ENCODE data around the gene UNC5C.

UNC5C gene

DNA sequence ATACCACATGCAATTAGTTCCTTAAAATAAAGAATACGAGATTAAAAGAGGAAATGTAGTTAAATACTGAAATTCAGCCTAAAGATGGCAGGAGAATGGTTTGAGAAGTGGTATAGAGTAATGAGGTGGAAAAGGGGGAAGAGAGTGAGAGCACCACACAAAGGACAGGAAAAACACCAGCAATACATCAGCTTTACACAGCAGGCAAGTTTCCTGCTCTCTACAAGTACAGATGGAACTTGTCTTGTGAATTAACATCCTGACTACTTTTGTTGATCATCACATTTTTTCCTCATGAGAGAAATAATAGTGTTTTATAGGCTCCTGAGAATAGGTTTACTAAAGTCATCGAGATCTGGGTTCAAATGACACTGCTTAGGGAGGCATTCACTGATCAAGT is 2.9 kb upstream of the UNC5C start:
- H3K36me3 ChIP-seq (ENCODE audit: low read depth), result no peaks in the 10 kb centered on the region
- no peak overlapping the region for H3K27ac ChIP-seq (ENCODE audit: poor library complexity, severe bottlenecking)
- TF ChIP-seq, protein P1, sequence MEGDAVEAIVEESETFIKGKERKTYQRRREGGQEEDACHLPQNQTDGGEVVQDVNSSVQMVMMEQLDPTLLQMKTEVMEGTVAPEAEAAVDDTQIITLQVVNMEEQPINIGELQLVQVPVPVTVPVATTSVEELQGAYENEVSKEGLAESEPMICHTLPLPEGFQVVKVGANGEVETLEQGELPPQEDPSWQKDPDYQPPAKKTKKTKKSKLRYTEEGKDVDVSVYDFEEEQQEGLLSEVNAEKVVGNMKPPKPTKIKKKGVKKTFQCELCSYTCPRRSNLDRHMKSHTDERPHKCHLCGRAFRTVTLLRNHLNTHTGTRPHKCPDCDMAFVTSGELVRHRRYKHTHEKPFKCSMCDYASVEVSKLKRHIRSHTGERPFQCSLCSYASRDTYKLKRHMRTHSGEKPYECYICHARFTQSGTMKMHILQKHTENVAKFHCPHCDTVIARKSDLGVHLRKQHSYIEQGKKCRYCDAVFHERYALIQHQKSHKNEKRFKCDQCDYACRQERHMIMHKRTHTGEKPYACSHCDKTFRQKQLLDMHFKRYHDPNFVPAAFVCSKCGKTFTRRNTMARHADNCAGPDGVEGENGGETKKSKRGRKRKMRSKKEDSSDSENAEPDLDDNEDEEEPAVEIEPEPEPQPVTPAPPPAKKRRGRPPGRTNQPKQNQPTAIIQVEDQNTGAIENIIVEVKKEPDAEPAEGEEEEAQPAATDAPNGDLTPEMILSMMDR (IDR thresholded peaks at IDR 0.05; ENCODE audit: poor library complexity, severe bottlenecking), result no peak
- no peaks in the 10 kb centered on the region for H3K9me3 ChIP-seq (ENCODE audit: severe bottlenecking)
- DNase-seq (ENCODE audit: low spot score) (no peak), ATAC-seq (ENCODE audit: low read depth) (no peak)
- H3K27me3 ChIP-seq (ENCODE audit: insufficient read depth, poor library complexity, severe bottlenecking), result peaks cover 53% of the 10 kb centered on the region
- no peaks in the 10 kb centered on the region for H3K4me1 ChIP-seq (ENCODE audit: insufficient read depth, poor library complexity, severe bottlenecking)
- H3K4me3 ChIP-seq (ENCODE audit: severe bottlenecking), result no peak overlapping the region

DNA sequence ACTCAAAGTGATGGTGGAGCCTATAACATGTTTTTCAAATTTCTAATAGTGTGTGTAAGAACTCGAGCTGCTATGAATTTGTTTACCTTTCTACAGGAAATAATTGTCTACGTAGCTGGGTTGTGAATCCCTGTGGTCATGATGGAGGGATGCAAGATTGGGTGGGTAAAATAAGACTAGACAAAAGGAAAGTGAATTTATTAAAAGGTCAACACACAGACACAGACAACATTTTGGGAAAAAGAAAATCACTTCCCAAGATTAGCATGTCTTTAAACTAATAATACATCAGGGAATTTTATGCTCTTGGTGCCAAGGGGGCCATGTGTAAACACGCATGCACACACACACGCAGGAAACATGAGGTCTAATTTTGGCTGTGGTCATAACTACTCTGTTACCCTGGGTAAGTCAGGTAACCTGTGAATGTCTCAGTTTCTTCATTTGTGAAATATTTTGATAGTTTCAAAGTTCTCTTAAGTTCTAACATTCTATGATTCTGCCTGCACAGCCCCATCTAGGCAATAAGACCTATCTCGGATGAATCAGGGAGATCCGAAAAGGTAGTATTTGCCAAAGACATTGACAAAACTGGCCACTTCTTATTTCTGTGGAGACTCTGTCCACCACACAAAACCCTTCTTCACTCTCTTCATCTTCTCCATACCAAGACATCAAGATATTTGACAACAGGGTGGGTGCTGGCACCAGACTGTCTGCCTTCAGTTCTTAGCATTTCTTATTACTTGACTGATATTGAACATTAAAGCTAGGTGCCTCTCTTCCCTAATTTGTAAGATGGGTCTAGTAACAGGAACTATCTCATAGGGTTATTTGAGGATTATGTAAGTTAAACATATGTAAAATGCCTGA is 1.6 kb upstream of the UNC5C start:
- H3K4me1 ChIP-seq (ENCODE audit: insufficient read depth, poor library complexity, severe bottlenecking), result no peaks in the 10 kb centered on the region
- no peaks in the 10 kb centered on the region for H3K9me3 ChIP-seq (ENCODE audit: severe bottlenecking)
- ATAC-seq (ENCODE audit: low read depth), result no peak
- peaks cover 55% of the 10 kb centered on the region for H3K27me3 ChIP-seq (ENCODE audit: insufficient read depth, poor library complexity, severe bottlenecking)
- H3K27ac ChIP-seq (ENCODE audit: poor library complexity, severe bottlenecking), result no peak overlapping the region
- DNase-seq (ENCODE audit: low spot score), result no peak
- no peaks in the 10 kb centered on the region for H3K36me3 ChIP-seq (ENCODE audit: low read depth)
- TF ChIP-seq, protein P1 (IDR thresholded peaks at IDR 0.05; ENCODE audit: poor library complexity, severe bottlenecking), result no peak
- H3K4me3 ChIP-seq (ENCODE audit: severe bottlenecking), result peak overlapping the region; percentile 32

DNA sequence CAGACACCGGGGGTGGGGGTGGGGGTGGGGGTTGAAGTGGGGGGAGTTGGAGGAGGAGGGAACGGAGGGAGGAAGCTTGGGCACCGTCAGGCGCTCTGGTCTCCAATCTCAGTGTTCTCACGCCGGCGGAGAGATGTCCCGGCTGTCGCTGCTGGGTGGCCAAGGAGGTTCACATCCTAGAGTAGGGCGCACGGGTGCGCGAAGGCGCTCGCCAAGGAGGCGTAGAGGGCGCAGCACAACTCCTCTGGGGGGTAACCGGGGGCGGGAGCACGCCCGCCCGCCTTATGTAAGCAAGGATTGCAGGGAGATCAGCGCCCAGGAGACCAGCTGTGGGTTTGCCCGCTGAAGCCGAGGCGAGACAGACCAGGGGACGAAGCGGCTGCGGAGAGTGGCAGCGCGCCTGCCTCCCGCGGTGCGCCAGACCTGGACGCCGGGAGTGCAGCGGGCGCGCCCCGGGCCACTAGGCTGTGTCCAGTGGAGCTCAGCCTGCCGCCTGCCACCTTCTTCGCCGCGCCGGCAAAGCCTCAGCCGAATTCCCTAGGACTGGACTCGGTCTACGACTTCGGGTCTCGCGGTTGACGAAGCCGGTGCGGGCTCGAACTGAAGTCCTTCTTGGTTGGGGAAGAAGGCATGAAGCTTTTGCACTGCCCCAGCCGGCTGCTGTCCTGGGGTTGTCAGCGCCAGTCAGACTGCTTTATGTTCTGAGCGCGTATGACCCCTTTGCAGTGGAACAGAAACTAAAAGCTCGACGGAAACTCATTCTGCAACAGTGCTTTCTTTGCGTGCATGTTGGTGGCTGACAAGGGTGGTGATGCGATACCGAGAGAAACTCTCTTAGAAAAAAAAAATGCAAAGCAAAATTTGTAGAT is 707 bp upstream of the UNC5C start:
- Histone ChIP-seq H3K4me1 (ENCODE audit: insufficient read depth, poor library complexity, severe bottlenecking) (no peaks in the 10 kb centered on the region), H3K4me3 (ENCODE audit: severe bottlenecking) (peak overlapping the region; percentile 32), H3K27me3 (ENCODE audit: insufficient read depth, poor library complexity, severe bottlenecking) (peaks cover 61% of the 10 kb centered on the region), H3K9me3 (ENCODE audit: severe bottlenecking) (no peaks in the 10 kb centered on the region), H3K27ac (ENCODE audit: poor library complexity, severe bottlenecking) (no peak overlapping the region), H3K36me3 (ENCODE audit: low read depth) (no peaks in the 10 kb centered on the region)
- no peak for DNase-seq (ENCODE audit: low spot score)
- peak; percentile 54 for ATAC-seq (ENCODE audit: low read depth)
- TF ChIP-seq, protein P1 (IDR thresholded peaks at IDR 0.05; ENCODE audit: poor library complexity, severe bottlenecking), result no peak

DNA sequence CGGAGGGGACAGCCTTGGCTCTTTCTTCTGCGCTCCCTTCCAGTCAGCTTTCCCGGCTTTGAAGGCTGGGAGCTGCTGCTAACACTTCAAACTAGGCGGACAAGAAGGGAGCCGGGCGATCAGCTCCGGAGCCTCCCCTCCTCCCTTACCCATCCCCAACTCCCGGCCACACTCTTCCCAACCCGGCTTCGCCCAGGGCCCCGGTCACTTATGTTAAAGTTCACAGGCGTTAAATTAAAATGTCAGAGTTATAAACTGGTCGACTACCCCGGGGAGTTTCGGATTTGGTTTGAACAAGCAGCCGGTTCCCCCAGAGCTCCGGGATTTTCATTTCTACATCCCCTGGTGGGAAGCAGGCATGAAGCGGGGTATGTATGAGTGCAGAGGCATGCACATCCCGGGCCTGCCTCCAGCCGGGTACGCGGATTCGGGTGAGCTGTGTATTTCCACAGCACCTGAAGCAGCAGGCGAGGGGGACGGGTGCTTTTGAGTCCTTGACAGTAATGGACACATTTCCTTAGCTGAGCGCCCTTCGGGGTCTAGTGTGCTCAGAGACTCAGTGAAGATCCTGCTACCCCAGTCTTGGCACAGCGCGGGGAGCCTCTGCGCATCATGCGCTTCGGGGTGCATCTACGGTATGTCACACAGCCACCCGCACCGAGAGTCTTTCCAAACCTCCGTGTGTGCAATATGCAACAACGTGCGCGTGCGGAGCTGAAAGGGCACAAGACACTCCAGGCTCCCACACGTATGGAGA is 880 bp downstream of the UNC5C start:
- TF ChIP-seq, protein P1 (IDR thresholded peaks at IDR 0.05; ENCODE audit: poor library complexity, severe bottlenecking), result no peak
- no peak overlapping the region for H3K27ac ChIP-seq (ENCODE audit: poor library complexity, severe bottlenecking)
- H3K9me3 ChIP-seq (ENCODE audit: severe bottlenecking), result no peaks in the 10 kb centered on the region
- DNase-seq (ENCODE audit: low spot score) (no peak), ATAC-seq (ENCODE audit: low read depth) (peak; percentile 44)
- H3K4me1 ChIP-seq (ENCODE audit: insufficient read depth, poor library complexity, severe bottlenecking), result no peaks in the 10 kb centered on the region
- peaks cover 67% of the 10 kb centered on the region for H3K27me3 ChIP-seq (ENCODE audit: insufficient read depth, poor library complexity, severe bottlenecking)
- H3K4me3 ChIP-seq (ENCODE audit: severe bottlenecking), result peak overlapping the region; percentile 0
- H3K36me3 ChIP-seq (ENCODE audit: low read depth), result no peaks in the 10 kb centered on the region
